C1 segment of cervical spinal cord (tissue), 14 donors: Measurements from ENCODE around the gene KLF7.
A peak's percentile ranks its signal among the peaks of the same experiment; 100 is the strongest.

Experiments
- DNase-seq, 14 donors: peaks; one replicate each; lab custom pipeline; 2025; lab: John Stamatoyannopoulos, UW

The KLF7 gene

DNA sequence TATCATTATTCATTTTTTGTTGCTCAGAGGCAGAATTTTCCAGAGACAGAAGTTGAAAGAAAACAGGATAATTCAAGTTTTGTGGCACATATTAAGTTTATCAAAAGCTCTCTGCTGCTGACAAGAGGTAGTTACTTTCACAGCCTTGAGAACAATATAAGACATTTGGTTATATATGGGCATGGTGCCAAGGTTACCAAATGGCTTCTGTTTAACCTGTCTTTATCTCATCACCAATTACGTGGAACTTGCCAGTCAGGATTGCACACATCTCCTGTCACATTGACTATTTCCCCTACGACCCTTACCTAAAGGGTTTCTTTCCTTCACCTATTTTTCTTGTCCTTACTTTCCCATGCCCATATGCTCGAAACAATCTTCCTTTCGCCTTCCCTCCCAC is 35.9 kb downstream of the KLF7 start:
- DNase-seq, result no peak

DNA sequence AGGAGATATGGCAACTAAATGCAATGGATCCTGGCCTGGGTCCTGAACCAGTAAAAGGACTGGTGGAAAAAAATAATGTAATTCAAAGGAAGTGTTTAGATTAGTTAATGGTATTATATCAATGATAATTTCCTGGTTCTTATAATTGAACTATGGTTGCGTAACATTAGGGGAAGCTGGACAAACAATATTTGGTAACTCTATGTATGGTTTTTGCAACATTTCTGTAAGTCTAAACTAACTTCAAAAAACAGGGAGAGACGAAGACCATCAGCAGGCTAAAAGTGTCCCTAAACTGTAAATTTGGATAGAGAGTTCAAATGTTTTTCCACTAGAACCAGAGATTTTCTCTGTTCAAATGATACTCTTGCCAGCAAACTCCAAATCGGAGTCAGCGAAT is 36.9 kb downstream of the KLF7 start:
- DNase-seq, result no peak

DNA sequence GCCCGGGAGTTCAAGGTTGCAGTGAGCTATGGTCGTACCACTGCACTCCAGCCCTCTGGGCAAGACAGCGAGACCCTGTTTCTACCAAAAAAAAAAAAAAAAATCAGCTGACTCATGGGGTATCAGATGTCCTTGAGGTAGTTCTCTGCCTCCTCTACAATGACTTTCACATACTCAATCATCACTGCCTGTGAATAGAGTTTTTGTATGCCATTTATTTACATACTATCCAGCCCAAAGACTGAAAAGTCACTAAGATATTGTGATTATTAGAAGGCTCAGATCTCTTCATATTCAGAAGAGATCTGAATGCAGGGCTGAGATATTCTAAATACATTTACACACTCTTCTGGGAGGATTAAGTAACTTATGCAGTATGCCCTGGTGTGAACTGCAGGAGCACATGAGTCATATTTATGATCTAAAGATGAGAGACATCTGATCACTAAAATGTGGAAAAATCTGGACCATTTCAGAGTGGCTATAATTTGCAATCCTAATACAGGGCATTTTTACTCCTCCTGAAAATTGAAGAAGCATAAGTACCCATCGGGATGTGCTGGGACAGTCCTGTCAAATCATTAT is 38.9 kb downstream of the KLF7 start:
- DNase-seq, result no peak

DNA sequence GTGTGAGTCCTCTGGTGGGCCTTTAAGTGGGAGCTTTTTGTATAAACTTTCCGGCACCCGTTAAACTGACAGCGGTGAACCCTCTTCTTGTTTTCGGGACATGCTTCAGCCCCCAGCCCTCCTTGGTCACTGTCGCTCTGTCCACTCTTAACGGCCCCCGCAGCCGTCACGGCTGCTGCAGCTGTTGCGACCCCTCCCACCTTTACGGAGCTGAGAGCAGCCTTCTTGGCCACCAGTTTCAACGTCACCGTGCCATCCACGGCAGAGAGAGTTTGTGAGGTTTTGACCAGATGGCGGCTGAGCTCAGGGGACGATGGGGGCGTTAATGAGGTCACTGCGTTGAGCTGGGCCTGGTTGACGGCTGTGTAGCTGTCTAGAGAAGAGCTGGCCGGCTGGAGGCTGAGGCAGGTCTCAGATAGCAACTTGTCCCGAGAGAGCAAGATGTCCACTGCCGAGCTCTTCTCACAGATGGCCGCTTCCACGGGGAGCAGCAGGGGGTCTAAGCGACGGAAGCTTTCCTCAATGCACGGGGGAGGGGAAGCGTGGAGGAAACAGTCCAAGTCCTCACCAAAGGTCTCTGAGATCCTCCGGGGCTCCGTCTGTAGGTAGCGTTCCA is 41.9 kb downstream of the KLF7 start:
- peak in 1 of 14 donors; percentile 74 for DNase-seq

DNA sequence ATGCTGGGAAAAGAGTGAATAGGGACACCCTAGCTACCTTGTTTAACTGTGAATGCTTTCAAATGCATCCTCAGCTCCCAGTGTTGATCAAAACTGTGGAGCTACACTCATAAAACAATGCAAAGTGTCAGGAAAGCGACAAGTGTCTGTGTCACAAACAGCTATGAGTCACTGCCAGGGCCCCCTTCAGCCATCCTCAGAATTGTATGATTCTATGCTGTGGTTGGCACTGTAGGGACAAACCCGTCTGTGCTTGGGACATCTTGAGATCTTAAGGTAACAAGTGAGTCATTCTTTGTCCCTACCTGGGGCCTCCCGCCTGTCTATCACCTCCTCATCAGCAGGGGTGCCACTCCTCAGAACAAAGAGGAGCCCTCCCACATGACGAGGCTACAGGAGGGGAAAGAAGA is 42.4 kb downstream of the KLF7 start:
- DNase-seq, result peak in 1 of 14 donors; percentile 22

DNA sequence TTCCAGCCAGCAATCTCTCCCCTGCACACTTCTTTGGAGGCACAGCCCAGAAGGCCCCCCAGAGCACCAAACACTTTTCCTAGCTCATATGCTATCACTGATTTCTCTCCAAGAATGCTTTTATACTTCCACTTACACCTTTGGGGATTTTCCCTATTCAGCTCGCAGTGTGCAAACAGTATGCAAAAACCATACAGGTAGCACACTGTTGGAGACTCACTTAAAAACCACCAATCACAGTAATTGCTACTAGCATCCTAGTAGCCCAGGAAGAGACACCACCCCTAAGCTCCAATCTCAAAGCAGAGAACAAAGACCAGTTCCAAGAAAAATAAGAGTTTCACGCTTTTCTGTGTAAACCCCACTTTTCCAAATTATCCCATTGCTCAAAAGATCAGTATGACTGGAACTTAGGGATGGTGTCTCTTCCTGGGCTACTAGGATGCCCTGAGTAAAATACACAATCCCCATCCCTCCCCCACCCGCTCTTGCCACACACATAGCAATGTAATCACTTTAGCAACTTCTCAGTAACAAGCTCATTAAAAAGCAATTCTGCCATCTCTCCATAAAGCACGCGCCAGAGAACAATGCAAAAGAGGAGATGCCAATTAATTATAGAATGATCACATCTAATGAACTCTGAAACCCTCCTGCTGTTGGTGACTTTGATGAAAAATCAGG is 43.0 kb downstream of the KLF7 start:
- DNase-seq, result no peak

DNA sequence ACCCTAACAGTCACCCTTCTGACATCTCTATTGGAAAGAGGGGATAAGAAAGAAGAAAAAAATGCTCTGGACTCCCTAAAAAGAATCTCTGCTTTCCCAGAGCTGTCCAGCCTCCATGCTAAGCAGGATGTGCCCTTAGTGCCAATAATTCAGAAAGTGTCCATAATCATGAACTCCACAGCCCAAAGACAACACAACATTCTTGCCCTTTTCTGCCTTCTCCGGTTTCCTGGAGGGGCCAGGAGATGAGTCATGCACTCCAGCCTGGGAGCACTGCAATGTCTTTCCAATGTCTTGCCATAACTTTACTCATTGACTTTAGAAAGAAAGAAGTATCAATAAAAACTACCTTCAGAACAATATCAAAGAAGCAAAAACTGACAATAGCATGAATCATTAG is 44.0 kb downstream of the KLF7 start:
- DNase-seq, result peak in 1 of 14 donors; percentile 55

DNA sequence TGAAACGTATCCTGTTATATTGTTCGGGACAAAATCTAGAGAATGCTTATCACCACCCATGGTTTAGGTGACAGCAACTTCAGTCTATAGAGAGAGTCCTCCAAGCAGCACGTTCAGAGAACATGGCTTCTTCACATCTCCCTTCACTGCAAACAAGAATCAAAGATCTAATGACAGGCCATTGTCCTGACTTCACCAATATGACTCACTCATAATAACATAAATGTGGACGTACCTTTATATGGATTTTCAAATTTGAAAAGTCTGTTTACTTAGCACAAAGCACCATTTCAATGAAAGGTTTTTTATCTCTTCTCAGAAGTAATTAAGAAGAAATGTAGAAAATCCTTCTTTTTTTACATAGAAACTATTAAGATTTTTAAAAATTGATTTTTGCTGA is 46.7 kb downstream of the KLF7 start:
- no peak for DNase-seq

DNA sequence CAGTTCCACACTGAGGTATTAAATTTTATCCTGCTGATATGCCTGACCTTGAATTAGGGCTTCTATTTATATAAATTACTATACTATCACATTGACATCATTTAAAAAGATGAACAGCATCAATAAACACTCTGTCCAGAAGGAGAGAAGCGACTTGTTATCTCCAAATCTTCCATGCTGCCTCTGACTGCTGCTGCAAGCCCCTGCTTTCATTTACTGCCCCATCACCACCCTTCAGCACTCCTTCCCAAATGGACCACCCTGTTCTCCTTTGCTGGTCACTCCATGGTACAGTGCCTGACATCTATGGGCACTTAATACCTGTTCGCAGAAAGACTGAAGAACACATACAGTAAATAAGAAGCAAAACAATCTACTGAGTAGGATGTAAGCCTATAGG is 48.1 kb downstream of the KLF7 start:
- no peak for DNase-seq

DNA sequence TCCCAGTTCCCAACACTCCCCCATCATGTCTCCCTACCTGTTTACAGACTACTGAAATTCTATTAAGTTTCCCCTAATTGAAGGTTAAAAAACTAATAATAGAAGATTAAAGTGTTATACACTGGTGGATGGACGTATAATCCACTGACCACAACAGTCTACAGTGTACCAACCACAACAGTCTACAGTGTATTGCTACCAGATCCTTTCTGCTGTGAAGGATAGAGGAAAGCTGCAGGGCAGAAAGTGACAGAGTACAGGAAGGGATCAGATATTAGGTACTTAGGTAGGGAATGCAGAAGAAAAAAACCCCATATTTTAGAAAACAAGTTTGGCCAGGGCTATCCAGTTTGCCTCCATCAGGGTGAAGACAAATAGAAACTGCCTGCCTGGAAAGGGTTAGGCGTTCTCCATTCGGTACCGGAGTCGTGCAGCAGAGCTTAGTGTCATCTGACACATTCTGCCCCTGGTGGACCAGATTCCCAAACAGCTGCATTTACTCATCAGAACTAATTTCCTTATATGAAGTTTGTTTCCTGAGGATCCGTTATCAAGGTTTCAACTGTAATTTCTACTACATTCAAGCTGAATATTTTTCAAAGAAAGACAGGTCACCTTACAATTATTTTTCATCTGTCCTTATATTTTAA is 49.9 kb downstream of the KLF7 start:
- peak in 5 of 14 donors; percentile 24 to 31 (median 26) for DNase-seq

DNA sequence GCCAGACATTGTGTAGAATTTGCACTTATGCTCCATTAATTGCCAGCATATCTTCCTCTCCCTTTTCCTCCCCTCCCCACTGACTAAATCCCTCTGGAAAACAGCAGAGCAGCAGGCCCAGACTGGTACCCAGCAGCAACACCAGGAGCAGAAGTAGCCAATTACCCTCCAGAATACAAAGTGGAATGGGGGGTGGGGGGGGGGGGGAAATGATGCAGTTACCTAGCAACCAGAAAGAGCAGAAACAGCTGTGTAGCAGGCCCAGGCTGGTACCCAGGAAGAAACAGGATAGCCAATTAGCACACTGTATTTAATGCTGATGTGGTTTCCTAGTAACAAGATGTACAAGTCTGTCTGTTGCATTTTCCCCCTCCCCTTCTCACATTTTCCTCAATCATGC is 52.3 kb downstream of the KLF7 start:
- peak in 10 of 14 donors; percentile 34 to 76 (median 56) for DNase-seq

DNA sequence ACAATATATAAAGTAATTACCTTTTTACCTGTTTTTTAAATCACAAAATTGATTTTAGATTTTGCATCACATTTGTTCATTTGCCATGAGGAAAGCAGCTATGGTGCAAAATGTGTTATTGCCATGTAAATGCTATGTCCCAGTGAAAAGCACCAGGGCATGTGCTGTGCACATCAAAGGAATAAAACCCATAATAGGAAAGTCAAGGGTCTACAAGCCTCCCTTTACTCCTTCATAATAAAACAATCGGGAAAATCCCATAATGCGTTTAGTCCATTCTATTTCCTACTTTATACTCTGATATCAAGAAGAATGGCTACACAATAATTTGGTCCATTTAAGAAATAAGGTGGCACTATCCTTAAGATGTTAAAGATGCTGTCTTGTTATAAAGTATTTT is 53.0 kb downstream of the KLF7 start:
- DNase-seq, result no peak

DNA sequence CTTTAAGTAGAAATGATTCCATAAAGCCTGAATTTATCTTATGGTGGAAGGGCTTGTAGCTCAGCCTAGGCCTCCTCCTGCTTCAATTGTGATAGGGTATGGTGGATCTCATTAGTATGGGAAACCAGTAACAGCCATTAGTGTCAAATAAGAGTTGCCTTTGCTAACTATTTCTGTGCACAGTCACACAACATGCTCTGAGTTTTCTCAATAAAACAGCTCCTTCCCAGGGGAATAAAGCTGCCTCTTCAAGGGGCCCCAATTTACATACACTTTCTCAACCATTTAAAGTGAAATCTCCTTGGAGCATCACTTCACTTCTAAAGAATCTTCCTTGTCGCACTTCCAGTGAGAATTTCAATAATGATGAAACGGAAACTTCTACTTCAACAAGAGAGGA is 53.4 kb downstream of the KLF7 start:
- DNase-seq, result no peak

DNA sequence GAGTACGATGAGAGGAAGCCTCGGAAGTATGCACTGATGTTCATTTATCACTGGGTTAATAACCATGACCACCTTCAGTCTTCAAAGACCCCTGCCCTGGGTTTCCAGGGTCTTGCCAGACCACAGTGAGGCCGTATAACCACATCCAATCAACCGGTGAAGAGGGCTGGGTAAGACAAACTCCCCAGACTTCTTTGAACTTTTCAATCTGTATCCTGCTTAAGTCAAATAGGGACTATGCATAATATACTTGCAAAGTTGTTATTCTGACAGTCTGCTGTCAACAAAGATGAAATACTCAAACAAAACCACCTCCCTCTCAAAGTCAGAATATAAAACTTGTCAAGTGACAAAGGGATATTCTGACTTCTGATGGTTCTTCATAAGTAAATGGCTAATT is 54.0 kb downstream of the KLF7 start:
- DNase-seq, result no peak

DNA sequence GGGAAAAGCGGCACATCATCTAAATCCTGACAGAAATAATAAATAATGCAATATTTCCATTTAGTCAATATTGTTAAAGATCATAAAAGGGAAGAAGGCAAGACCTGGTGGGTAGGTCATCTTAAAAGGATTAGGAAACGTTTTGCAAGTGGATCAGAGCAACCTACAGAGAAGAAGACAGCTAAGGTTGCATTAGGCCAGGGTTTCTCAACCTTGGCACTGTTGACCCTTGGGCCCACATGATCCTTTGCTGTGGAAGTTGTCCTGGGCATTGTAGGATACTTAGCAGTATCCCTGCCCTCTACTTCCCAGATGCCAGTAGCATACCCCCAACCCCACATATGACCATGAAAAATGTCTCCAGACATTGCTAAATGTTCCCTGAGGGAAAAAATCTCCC is 55.0 kb downstream of the KLF7 start:
- DNase-seq, result no peak

DNA sequence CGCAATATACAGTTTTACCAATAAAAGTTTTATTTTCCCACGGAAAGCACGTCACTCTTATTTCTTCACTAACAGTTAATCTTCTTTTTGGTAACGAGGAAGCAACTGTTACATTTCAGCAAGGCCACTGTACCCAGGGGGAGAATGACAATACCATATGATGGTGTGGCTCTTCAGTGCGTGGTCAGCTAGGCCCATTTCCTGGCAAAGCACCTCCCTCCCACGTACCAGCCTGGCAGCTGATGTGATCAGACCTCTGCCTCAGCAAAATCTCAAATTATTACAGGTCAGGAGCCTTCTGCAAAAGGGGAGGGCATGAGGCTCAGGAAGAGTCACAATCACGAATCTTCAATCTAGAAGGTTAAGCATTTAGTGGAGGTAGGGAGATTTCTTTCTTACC is 55.4 kb downstream of the KLF7 start:
- DNase-seq, result no peak

DNA sequence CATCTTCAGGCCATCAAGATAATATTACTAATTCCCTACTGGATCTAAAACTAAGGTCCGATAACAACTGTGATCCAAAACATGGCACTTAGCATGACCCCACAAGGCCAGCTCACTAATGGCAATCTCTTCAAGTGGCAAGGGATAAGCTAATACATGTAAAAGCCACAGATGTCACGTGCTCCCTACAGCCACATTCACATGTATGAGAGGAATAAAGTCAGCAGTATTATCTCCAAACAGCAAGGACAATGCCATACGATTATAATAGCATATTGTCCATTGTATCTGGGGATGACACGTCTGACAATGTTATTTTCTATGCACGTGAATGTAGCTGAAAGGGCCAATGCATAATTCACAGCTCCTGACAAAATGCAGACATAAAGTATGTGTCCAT is 56.0 kb downstream of the KLF7 start:
- DNase-seq, result no peak

DNA sequence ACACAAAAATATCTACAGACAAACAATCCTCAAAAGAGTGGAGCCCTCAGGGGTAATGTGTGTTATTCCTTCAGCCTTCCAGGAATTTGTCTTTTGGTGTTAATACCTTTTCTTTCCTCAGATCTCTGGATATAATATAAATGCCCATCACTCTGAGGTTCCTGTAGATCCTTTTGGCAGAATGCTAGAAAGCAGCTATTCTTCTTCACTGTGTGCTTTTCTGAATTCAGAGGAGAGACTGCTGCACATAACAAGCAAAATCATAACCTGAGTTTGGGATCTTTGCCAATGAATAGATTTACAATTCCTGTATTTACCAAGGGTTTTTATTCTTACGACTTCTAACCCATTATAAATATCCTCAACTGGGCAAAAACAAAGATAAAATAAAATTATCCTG is 57.3 kb downstream of the KLF7 start:
- DNase-seq, result no peak

DNA sequence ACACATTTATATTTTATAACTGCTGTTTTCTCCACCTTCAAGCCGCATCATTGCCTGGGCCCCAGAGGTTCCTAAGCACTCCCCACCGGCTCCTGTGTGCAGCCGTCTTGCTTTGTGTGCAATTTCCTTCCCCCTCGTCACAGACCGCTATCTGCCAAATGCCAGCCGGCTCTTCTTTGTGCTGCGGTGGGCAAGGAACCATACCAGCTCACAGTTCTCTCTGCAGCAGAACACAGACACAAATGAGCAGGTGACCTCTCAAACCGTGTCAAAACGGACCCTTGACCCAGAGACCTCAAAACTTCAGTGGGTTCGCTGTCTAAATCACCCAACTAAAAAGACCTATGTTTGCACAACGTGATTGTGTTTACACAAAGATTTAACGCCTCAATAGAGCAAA is 58.2 kb downstream of the KLF7 start:
- peak in 5 of 14 donors; percentile 28 to 81 (median 44) for DNase-seq

DNA sequence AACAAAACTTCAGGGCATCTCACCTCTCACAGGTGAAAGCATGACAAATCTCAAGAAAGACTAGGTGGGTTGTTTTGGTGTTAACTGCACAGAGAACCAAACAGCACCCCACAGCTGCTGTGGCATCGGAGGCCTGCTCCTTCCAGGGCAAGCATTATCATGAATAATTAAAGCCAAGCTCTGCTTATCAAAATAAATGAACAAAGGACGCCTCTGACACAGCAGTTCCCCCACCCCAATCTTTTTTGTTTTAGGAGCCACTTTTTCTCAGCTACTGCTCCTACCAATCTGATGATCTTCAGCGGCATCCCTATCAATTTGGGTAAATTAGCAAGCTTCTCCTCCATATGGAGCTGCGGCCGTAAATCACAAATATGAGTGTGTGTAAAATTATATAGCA is 58.6 kb downstream of the KLF7 start:
- DNase-seq, result no peak

DNA sequence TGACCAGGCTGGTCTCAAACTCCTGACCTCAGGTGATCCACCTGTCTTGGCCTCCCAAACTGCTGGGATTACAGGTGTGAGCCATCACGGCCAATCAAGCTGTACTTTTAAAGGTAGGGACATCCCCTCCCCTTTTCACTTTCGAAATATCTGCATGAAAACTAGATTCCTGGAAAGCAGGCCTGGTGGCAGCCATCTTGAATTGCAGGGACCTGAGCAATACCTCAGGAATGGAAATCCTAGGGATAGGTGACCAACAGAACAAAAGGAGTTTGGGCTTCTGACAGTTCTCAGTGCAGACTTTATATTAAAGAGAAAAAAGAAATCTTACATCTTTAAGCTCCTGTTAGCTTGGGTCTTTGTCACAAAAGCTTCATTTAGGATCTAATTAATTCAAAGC is 62.6 kb downstream of the KLF7 start:
- DNase-seq, result no peak

DNA sequence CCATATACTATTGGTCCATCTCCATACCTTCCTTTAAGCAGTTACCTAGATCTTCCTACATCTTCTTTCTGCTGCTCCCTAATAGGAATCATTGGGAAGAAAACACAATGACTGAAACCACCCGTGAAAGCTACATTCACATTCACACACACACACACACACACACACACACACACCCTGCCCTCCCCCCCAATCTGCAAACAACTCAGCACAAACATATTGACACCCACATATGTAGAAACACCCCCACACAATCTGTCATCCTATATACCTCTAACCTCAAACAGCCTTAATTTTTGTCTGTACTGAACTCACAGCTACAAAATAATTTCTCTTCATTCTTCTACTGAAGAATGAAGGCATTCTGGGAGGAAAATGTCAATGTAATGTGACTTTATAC is 63.8 kb downstream of the KLF7 start:
- DNase-seq, result no peak

DNA sequence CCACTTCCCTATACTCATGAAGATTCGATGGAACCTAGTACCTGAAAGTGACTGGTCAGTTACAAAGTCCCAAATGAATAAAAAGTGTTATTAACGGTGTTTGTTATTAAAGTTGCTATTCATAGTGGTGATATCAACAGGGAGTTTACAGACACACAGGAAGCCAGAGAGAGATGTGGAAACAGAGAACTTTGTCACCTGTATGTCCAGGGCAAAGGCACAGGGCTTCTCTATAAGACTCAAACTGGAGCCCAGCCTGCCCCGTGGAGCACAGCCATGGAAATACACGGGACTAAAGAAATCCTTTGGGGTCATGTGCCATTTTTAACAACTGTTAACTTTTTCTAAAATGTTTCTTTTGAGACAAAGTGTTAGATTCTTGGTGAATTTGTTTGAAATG is 68.5 kb downstream of the KLF7 start:
- no peak for DNase-seq
